GM23338 (cell line): ENCODE measurements around the gene CASQ1. TPM values are rescaled to one million over a fixed set of nuclear protein-coding genes. Genes with fewer than 3 reads are reported as not detected.

ENCODE experiments used
- ATAC-seq: fragments of 200-7000 bp; cut with Tn5 transposase; 3 replicates; pipeline ENCODE4 v1.9.1; 2020
- DNase-seq: peaks from one replicate; pipeline ENCODE4 v3.0.0-alpha.2; 2015; ENCODE audit warnings: low spot score
- H2AFZ ChIP-seq: fragments of 200-600 bp; sonication (generic); 2 replicates; pipeline ENCODE4 v1.8.0; 2016; ENCODE audit warnings: antibody characterized with exemption, mild to moderate bottlenecking, moderate library complexity
- H3F3A ChIP-seq: fragments of 200-600 bp; sonication (generic); replicated peaks from 2 replicates; pipeline ENCODE4 v1.8.0; 2017; ENCODE audit warnings: antibody characterized with exemption, mixed run types, low read depth
- H3K27ac ChIP-seq: fragments of 200-600 bp; sonication (generic); 2 replicates; pipeline ENCODE4 v1.6.1; 2016; ENCODE audit warnings: low read depth
- H3K27me3 ChIP-seq: fragments of 200-600 bp; sonication (generic); 2 replicates; pipeline ENCODE4 v1.8.0; 2016; ENCODE audit warnings: mild to moderate bottlenecking, mixed run types, moderate library complexity; ENCODE audit not compliant: insufficient read depth
- H3K36me3 ChIP-seq: fragments of 200-600 bp; sonication (generic); 2 replicates; pipeline ENCODE4 v1.8.0; 2016; ENCODE audit warnings: mild to moderate bottlenecking; ENCODE audit not compliant: insufficient read depth
- H3K4me1 ChIP-seq: fragments of 200-600 bp; sonication (generic); 2 replicates; pipeline ENCODE4 v1.8.0; 2016; ENCODE audit warnings: mild to moderate bottlenecking, moderate library complexity; ENCODE audit not compliant: insufficient read depth
- H3K4me2 ChIP-seq: fragments of 200-600 bp; sonication (generic); 2 replicates; pipeline ENCODE4 v1.7.1; 2017; ENCODE audit warnings: mixed run types
- H3K4me3 ChIP-seq: fragments of 200-600 bp; sonication (generic); 2 replicates; pipeline ENCODE4 v1.6.1; 2016; ENCODE audit warnings: mixed run types
- H3K79me2 ChIP-seq: fragments of 200-600 bp; sonication (generic); replicated peaks from 2 replicates; pipeline ENCODE4 v1.8.0; 2017; ENCODE audit warnings: mild to moderate bottlenecking; ENCODE audit not compliant: insufficient read depth
- H3K9me2 ChIP-seq: fragments of 200-600 bp; sonication (generic); 2 replicates; pipeline ENCODE4 v1.8.0; 2017; ENCODE audit not compliant: insufficient read depth
- H4K20me1 ChIP-seq: fragments of 200-600 bp; sonication (generic); replicated peaks from 2 replicates; pipeline ENCODE4 v1.8.0; 2017; ENCODE audit warnings: mild to moderate bottlenecking; ENCODE audit not compliant: insufficient read depth
- H3K27ac Mint-ChIP-seq: 2 replicates; pipeline ENCODE4 v1.8.0; 2020; ENCODE audit warnings: inconsistent platforms, mild to moderate bottlenecking, moderate library complexity, mixed read lengths
- H3K27me3 Mint-ChIP-seq: 3 replicates; pipeline ENCODE4 v1.8.0; 2022; ENCODE audit warnings: low read depth, mild to moderate bottlenecking, moderate library complexity, mixed read lengths, inconsistent platforms; ENCODE audit not compliant: insufficient read depth, poor library complexity
- H3K36me3 Mint-ChIP-seq: 3 replicates; pipeline ENCODE4 v1.8.0; 2021; ENCODE audit warnings: low read depth, mild to moderate bottlenecking, inconsistent platforms, moderate library complexity, mixed read lengths
- H3K4me1 Mint-ChIP-seq: 3 replicates; pipeline ENCODE4 v1.8.0; 2020; ENCODE audit warnings: mild to moderate bottlenecking, inconsistent platforms, mixed read lengths
- H3K4me3 Mint-ChIP-seq: 3 replicates; pipeline ENCODE4 v1.8.0; 2021; ENCODE audit warnings: moderate library complexity, mild to moderate bottlenecking, inconsistent platforms, mixed read lengths
- H3K9me3 Mint-ChIP-seq: 3 replicates; pipeline ENCODE4 v1.8.0; 2020; ENCODE audit warnings: moderate library complexity, mild to moderate bottlenecking, inconsistent platforms, mixed read lengths
- CREB1 ChIP-seq: fragments of 250-450 bp; sonication (Bioruptor Pico); IDR thresholded peaks from 2 replicates; pipeline ENCODE4 v1.5.0; 2020; ENCODE audit warnings: low read depth, mild to moderate bottlenecking, moderate library complexity
- EZH2 ChIP-seq: fragments of 200-600 bp; sonication (generic); IDR thresholded peaks from one replicate; pipeline ENCODE4 v1.8.0; 2017; ENCODE audit warnings: antibody characterized with exemption, mild to moderate bottlenecking, low read depth; ENCODE audit not compliant: unreplicated experiment
- EZH2phosphoT487 ChIP-seq: fragments of 200-600 bp; sonication (generic); IDR thresholded peaks from one replicate; pipeline ENCODE4 v1.8.1; 2018; ENCODE audit warnings: antibody characterized with exemption; ENCODE audit not compliant: unreplicated experiment
- JUNB ChIP-seq: IDR thresholded peaks from one replicate; pipeline ENCODE4 v1.6.1; 2016; ENCODE audit warnings: antibody characterized with exemption; ENCODE audit not compliant: unreplicated experiment
- NANOG ChIP-seq: IDR thresholded peaks from 2 replicates; pipeline ENCODE4 v1.6.1; 2016; ENCODE audit warnings: antibody characterized with exemption, borderline replicate concordance
- POLR2AphosphoS5 ChIP-seq: IDR thresholded peaks from 2 replicates; pipeline ENCODE4 v1.6.1; 2016; ENCODE audit warnings: antibody characterized with exemption, low read depth
- ZNF114 ChIP-seq: fragments of 250-450 bp; sonication (Bioruptor Pico); IDR thresholded peaks from 2 replicates; pipeline ENCODE4 v1.5.0; 2020; ENCODE audit warnings: mild to moderate bottlenecking, moderate library complexity
- polyA plus RNA-seq: library from polyadenylated mRNA; unstranded; fragments of >200 nt; fragmentation: Nextera tagmentation; extraction: Ambion mirVana; gene quantifications from 2 replicates; pipeline ENCODE4 v1.2.1, GENCODE V29; 2016
- total RNA-seq: library from RNA; depleted of rRNA; stranded (reverse); fragments of >200 nt; shearing (Covaris generic); gene quantifications from 2 replicates; pipeline ENCODE4 v1.2.3, GENCODE V29; 2014
- TF ChIP-seq, protein P1 (sequence below): fragments of 250-450 bp; sonication (Bioruptor Pico); IDR thresholded peaks from 2 replicates; pipeline ENCODE4 v1.5.0; 2020; ENCODE audit warnings: mild to moderate bottlenecking, moderate library complexity
- TF ChIP-seq, protein P2 (sequence below): IDR thresholded peaks from 2 replicates; pipeline ENCODE4 v1.6.1; 2016; ENCODE audit warnings: antibody characterized with exemption

CASQ1 gene
- total and polyA plus RNA-seq, 2 experiments from 2014 or later = 1.1 to 2.8 TPM

DNA sequence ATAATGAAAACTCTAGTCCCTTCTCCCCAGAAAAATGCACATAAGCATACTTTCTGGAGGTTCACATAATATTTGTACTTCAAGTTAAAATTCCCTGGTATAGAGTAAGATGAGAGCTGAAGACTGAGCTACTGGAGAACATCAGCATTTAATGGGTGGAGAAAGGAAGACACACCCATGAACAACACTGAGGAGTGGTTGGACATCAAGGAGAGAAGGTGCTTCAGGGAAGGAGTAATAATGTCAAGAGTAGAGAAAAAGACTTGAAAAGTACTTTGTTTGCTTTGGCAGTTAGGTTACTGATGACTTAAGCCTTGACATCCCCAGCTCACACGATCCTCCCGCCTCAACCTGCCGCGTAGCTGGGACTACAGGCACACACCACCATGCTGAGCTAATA, 36.7 kb downstream of the CASQ1 start:
- Histone ChIP-seq H3K27ac (no peak overlapping the region), H3K79me2 (no peaks in the 10 kb centered on the region), H2AFZ (no peak overlapping the region), H3K4me1 (no peaks in the 10 kb centered on the region), H3K9me2 (no peaks in the 10 kb centered on the region), H3K36me3 (peaks cover 55% of the 10 kb centered on the region), H3K4me3 (no peak overlapping the region), H3F3A (peaks cover 15% of the 10 kb centered on the region; the same call in 1 of the 2 replicates), H3K27me3 (no peaks in the 10 kb centered on the region), H4K20me1 (peaks cover 8% of the 10 kb centered on the region; the same call in 1 of the 2 replicates), H3K4me2 (no peak overlapping the region)
- H3K4me1 Mint-ChIP-seq = no peaks in the 10 kb centered on the region
- DNase-seq (no peak), ATAC-seq (no peak)
- no peak overlapping the region for H3K4me3 Mint-ChIP-seq
- H3K27ac Mint-ChIP-seq = no peak overlapping the region
- TF ChIP-seq NANOG (no peak), POLR2AphosphoS5 (no peak), ZNF114 (CRISPR knock-in tag) (no peak), EZH2phosphoT487 (no peak), CREB1 (CRISPR knock-in tag) (no peak), JUNB (no peak), EZH2 (no peak)
- TF ChIP-seq, protein P1, sequence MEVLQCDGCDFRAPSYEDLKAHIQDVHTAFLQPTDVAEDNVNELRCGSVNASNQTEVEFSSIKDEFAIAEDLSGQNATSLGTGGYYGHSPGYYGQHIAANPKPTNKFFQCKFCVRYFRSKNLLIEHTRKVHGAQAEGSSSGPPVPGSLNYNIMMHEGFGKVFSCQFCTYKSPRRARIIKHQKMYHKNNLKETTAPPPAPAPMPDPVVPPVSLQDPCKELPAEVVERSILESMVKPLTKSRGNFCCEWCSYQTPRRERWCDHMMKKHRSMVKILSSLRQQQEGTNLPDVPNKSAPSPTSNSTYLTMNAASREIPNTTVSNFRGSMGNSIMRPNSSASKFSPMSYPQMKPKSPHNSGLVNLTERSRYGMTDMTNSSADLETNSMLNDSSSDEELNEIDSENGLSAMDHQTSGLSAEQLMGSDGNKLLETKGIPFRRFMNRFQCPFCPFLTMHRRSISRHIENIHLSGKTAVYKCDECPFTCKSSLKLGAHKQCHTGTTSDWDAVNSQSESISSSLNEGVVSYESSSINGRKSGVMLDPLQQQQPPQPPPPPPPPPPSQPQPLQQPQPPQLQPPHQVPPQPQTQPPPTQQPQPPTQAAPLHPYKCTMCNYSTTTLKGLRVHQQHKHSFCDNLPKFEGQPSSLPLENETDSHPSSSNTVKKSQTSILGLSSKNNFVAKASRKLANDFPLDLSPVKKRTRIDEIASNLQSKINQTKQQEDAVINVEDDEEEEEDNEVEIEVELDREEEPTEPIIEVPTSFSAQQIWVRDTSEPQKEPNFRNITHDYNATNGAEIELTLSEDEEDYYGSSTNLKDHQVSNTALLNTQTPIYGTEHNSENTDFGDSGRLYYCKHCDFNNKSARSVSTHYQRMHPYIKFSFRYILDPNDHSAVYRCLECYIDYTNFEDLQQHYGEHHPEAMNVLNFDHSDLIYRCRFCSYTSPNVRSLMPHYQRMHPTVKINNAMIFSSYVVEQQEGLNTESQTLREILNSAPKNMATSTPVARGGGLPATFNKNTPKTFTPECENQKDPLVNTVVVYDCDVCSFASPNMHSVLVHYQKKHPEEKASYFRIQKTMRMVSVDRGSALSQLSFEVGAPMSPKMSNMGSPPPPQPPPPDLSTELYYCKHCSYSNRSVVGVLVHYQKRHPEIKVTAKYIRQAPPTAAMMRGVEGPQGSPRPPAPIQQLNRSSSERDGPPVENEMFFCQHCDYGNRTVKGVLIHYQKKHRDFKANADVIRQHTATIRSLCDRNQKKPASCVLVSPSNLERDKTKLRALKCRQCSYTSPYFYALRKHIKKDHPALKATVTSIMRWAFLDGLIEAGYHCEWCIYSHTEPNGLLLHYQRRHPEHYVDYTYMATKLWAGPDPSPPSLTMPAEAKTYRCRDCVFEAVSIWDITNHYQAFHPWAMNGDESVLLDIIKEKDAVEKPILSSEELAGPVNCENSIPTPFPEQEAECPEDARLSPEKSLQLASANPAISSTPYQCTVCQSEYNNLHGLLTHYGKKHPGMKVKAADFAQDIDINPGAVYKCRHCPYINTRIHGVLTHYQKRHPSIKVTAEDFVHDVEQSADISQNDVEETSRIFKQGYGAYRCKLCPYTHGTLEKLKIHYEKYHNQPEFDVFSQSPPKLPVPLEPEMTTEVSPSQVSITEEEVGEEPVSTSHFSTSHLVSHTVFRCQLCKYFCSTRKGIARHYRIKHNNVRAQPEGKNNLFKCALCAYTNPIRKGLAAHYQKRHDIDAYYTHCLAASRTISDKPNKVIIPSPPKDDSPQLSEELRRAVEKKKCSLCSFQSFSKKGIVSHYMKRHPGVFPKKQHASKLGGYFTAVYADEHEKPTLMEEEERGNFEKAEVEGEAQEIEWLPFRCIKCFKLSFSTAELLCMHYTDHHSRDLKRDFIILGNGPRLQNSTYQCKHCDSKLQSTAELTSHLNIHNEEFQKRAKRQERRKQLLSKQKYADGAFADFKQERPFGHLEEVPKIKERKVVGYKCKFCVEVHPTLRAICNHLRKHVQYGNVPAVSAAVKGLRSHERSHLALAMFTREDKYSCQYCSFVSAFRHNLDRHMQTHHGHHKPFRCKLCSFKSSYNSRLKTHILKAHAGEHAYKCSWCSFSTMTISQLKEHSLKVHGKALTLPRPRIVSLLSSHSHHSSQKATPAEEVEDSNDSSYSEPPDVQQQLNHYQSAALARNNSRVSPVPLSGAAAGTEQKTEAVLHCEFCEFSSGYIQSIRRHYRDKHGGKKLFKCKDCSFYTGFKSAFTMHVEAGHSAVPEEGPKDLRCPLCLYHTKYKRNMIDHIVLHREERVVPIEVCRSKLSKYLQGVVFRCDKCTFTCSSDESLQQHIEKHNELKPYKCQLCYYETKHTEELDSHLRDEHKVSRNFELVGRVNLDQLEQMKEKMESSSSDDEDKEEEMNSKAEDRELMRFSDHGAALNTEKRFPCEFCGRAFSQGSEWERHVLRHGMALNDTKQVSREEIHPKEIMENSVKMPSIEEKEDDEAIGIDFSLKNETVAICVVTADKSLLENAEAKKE (CRISPR knock-in tag) = no peak
- TF ChIP-seq, protein P2, sequence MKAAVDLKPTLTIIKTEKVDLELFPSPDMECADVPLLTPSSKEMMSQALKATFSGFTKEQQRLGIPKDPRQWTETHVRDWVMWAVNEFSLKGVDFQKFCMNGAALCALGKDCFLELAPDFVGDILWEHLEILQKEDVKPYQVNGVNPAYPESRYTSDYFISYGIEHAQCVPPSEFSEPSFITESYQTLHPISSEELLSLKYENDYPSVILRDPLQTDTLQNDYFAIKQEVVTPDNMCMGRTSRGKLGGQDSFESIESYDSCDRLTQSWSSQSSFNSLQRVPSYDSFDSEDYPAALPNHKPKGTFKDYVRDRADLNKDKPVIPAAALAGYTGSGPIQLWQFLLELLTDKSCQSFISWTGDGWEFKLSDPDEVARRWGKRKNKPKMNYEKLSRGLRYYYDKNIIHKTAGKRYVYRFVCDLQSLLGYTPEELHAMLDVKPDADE = no peak
- H3K36me3 Mint-ChIP-seq = peaks cover 69% of the 10 kb centered on the region
- no peaks in the 10 kb centered on the region for H3K27me3 Mint-ChIP-seq
- no peaks in the 10 kb centered on the region for H3K9me3 Mint-ChIP-seq
